Measurements from ENCODE around the gene RHCE.
"Not testable (repeated sequence)": the region's sequence is repeated elsewhere in the genome, so short reads cannot be mapped to it uniquely, and the experiment has no call there.

The RHCE gene

DNA sequence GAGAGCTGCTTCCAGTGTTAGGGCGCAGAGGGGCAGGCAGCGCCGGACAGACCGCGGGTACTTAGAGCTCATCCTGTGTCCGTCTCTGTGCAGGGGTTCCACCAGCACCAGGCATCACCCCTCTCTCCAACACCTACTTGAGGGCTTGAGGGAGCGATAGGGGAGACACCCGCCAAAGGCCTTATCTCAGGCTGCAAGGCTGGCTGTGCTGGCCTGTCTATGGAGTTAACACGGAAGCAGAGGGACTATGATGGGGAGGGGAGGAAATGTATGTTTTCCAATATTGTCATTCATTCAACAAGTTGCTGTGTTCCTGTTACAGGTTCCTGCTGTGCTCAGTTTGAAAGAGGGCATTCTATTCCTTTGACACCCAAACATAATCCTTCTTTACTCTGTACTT is at the start of gene RHCE:
TSS of gene RHCE (minus strand) at position 111 of the 400 bp plus-strand sequence. CDS start at position 72, 39 bp downstream.
- DNase-seq: not testable (repeated sequence)

DNA sequence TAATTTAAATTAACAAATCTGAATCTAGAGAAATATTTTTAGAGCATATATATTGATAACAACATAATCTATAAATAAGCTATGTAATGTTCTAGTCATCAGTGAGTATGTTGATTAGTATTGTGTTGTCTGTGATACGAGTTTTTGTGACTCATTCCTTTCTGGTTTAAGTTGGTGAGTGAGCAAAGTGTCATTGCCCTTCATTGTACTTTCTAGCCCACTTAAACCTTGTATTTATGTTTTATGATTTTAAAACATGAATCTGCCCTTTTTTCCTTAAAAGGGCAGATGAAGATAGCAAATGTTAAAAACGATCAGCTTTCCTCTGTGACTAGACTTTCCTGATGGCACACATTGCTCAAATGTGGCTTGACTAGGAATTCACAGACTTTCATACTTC is 48.6 kb upstream of the RHCE start:
- no peak for DNase-seq

DNA sequence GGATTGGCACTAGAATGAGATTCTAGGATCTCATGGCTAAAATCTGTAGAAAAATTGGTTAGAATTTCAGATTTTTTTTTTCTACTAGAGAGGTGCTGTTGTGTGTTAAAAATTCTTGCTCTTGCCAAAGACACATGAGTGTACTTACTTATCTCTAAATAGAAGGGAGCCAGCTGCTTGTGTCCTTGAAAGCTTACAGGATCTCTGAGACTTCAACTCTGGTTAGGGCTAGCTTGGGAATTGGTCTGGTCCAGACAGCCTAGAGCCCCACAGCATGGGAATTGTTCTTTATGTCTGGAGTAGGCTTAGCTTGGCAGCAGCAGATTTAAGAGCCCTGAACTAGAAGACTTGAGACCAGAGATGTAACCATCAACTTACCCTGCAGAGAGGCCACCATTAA is 47.4 kb upstream of the RHCE start:
- no peak for DNase-seq

DNA sequence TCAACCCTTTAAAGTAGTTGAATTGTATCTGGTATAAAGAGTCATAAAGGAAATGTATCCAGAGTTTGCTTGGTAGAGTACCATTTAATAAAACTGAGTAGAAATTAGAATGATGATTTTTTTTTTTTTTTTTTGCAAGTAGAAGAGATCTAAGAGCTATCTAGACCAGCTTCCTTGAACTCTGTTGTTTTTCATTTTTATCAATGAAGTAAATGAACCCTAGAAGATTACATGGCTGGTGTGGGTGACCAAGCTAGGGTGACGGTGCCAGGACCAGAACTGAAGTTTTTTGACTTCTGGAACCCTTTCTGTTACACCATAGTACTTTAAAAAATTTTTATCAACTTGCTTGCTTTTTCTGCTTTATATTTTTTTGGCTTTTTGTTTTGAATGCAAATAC is 47.0 kb upstream of the RHCE start:
- DNase-seq: no peak

DNA sequence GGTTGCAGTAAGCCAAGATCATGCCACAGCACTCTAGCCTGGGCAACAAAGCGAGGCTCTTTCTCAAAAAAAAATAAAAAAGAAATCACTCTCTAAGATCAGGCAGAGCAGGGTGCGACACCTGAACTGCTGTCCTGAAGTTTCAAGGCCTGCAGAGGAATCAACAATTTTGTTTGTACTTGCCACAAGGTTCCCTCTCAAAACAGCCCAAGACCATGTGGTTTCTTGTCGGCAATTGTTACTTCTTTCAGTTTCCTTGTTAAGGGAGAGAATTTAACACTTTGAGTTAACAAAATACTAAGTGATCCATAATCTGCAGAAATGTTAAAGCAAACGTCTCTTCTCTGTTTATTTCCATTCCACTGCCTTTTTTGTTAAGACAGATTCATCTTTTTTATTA is 46.6 kb upstream of the RHCE start:
- DNase-seq: no peak

DNA sequence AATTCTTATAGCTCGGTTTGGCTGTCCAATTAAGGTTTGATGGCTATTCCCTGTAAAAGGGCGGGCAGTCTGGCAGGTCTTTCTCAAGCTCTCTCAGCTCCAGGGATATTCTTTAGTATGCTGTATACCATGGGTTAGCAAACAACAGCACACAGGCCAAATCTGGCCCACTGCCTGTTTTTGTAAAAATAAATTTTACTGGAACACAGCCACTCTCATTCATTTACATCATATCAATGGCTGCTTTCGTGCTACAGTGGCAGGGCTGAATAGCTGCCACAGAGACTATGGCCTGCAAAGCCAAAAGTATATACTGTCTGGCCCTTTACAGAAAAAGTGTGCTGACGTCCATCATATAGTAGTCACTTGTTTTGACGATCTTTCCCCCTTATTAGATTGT is 42.1 kb upstream of the RHCE start:
- DNase-seq: no peak

DNA sequence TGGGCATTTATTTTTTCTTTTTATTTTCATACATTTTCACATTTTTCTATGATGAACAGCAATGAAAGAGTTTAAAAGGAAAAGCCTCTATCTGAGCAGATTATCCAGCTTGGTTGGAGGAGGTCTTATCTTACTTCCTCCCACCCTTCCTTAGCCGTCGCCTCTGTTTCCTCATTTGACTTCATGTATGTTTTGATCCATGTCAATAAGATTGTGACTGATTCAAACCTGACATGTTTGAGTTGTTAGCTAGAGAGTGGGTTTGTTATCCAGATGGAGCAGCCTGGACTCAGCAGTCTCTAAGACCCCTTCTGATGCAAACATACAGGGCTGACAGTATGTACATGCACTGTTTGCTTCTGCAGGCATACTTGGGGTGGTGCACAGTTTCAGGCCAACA is 41.2 kb upstream of the RHCE start:
- DNase-seq: no peak

DNA sequence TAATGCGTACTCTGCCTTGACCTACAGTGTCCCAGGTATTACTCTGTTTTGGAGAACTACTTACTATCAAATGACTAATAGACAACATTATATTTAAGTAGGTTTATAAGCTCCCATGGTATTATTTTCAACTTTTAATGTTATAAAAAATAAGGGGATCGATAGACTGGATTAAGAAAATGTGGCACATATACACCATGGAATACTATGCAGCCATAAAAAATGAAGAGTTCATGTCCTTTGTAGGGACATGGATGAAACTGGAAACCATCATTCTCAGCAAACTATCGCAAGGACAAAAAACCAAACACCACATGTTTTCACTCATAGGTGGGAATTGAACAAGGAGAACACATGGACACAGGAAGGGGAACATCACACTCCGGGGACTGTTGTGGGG is 40.2 kb upstream of the RHCE start:
- not testable (repeated sequence) for DNase-seq

DNA sequence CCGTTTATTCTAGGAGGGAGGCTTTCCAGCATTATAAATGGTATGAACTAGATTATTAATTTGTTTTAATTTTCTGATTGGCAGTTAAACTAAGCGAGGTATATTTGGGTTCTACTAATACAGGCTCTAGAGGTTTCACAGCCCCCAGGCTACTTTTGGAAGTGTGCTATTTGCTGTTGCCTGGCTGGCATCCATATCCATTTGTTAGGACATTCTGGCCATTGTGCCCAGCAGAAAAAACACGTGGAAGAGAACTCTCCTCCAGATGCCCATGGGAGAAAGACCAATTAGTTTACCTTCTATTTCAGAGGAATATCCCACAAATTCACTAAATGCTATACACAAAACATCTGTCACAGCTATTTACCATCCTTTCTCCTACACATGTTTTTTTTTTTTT is 39.4 kb upstream of the RHCE start:
- DNase-seq: no peak

DNA sequence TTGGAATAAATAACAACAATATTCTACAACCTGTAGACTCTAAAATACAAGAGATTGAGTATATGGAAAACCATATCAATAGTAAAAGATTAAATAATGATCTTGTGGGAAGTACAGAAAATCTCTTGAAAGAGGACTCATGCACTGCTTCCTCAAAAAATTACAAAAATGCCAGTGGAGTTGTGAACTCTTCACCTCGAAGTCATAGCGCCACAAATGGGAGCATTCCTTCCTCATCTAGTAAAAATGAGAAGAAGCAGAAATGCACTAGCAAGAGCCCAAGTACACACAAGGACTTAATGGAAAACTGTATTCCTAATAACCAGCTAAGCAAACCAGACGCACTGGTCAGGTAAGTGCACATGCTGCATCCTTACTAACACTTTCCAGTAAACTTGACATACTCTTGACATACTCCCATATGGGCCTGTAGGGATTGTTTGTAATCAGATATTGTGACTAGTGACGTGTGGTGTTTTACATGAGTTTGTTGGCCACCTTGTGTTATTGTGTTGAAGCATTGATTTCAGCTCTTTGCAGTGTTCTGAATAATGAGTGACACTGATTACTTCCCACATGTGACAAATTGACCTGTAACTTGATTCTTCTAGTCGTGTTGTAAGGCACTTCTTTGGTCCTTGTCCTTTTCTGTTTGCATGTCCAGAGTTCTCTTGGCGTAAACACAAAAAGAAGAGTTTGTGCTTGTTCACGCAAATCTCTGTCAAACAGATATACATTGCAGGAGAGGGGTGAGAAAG is 38.1 kb upstream of the RHCE start:
- DNase-seq: no peak

DNA sequence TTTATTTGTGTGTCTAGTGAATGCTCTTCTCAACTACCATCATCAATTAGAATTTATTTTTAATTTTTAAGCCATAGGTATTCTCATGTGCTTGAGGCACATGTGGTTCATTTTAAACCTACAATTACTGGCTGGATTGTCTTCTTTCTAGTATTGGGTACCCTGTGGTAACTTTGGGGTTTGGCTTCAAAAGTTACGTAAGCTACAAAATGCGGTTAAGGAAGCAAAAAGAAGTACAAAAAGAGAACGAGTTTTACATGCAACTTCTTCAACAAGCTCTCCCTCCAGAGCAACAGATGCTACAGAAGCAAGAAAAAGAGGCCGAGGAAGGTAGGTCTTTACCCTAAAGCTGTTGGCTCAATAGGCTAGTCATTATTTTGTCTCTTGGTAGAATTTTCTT is 35.9 kb upstream of the RHCE start:
- no peak for DNase-seq

DNA sequence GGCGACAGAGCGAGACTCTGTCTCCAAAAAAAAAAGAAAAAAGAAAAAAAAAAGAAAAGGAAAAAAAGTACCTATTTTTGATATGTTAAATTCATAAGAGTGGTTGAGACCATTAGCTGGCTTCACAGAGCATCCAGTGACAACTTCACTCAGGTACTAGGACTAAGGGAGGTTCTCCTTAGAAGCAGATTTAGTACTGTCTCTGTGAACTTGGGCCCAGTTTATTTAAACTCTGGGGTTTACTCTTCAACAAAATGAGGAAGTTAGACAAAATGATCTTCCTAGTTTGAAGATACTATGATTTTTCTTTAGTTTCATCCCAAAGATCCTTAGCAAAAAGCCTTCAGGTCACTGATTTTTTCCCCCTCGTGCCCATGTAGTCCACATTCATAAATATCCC is 31.3 kb upstream of the RHCE start:
- DNase-seq: no peak

DNA sequence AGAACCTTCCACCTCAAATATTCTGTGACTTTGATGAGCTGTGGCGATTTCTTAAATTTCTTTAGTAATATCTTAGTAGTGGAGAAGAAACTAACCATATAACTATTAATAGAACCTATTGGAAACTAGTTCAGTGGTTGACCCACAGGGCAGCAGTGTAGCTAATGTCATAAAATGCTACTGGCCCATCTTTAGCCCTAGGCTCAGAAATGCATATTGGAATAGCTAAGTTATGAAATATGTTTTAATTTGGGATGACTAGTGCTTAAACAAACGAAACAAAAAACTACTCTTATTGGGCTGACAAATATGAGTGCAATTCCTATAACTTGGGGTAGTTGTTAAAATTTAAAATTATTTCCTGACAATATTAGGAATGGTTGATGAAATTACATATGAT is 30.3 kb upstream of the RHCE start:
- DNase-seq: no peak

DNA sequence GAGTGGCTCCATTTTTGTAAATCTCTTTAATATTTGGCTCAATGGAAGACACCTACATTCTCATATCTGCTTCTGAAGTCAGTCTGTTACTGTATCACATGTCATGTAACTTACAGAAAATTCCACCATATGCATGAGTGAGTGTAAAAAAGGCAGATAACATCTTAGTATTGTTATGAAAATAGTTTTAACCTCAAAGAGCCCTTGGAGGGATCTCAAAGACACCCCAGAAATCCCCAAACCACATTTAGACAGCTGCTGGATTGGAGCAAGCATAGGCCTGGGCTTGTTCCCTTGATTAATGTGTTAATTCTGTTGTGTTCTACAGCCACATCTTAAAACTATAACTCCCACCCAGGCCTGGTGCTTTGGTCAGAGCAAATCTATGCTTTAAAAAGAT is 26.9 kb upstream of the RHCE start:
- no peak for DNase-seq

DNA sequence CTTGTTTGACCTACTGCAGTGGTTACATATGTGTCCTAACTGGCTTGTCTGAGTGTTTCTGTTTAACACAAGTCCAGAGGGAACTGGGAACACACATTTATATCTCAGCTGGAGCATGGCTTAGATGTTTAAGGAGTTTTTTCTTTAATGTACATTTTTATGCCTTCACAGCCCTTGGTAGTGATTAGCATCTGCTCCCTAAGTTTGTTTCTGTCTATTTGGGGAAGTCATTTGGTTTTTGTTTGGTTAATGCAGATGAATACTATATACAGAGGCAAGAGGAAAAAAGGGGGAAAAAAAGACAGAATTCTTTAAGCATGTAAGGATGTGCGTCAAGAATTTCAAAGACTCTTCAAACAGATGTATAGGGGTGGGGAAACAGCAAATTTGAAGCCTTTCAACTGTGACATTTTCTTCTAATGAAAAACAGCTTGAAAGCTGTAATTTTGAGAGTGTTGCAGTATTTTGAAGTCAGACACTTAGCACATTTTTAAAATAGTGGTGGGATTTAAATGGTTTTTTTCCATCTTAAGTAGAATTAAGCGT is 25.4 kb upstream of the RHCE start:
- no peak for DNase-seq

DNA sequence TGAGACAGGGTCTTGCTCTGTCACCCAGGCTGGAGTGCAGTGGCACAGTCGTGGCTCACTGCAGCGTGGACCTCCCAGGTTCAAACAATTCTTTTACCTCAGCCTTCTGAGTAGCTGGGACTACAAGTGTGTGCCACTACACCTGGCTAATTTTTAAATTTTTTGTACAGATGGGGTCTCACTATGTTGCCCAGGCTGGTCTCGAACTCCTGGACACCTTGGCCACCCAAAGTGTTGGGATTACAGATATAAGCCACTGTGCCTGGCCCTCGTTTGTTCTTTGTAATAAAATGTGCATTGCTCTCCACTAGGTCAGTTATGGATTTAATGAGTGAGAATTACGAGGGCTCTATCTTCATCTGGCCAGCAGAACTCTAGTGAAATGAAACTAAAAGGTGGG is 24.0 kb upstream of the RHCE start:
- DNase-seq: not testable (repeated sequence)

DNA sequence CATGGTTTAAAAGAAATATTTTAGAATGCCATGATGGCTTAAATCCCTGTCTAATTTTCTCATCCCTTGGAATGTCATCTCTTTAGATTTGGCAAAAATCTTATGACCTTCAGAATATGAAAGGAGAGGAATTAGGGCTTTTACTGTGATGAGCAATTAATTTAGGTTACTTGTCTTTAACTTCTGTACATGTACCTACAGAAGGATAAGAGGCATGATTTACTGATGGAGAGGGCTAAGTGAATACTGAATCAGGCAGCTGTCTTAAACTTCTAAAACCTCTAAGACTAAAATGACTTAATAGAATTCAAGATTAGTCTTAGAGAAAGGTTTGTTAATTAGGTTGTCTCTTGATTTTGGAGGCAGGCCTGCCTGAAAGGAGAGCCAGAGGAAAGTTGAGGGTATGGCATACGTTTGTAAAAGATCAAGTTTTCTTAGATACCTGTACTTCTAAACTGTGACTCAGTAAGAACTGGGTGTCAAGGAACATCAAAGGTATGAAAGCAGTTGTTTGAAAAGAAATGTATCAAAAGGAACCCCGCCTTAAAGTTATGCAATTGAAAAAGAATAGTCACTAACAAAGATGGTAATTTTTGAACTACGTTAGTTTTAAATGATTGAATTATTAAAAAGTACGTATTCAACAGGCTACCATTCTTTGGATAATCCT is 22.5 kb upstream of the RHCE start:
- DNase-seq: no peak

DNA sequence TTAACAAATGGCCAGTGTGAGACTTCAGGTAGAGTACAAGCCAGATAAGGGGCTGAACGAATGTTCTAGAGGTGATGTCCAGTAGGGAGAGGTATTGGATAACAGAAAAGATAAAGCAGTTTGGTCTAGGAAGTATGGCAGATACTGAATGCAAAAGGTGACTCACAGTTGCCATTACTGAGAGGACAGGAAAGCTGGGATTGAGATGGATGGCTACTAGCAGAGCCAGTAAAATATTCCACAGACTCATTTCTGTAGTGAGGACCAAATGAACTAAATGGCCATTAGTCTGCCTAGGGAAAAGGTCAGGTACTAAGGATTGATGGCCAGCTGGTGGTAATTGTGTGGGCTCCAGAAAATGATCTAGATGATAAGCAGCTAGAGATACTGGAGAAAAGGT is 21.6 kb upstream of the RHCE start:
- no peak for DNase-seq

DNA sequence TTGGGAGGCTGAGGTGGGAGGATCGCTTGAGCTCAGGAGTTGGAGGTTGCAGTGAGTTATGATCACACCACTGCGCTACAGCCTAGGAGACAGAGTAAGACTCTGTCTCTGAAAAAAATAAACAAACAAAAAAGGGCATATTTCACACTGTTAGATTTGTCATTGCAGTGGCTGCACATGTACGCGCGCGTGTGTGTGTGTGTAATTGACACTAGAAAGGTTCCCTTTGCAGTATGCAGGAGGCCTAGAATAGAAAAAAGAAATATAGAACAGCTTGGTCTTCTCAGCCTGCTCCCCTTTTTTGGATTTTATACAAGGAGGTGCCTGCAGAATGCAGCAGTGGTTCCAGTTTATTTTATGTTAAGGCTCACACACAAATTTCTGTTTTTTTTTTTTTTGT is 18.7 kb upstream of the RHCE start:
- DNase-seq: no peak

DNA sequence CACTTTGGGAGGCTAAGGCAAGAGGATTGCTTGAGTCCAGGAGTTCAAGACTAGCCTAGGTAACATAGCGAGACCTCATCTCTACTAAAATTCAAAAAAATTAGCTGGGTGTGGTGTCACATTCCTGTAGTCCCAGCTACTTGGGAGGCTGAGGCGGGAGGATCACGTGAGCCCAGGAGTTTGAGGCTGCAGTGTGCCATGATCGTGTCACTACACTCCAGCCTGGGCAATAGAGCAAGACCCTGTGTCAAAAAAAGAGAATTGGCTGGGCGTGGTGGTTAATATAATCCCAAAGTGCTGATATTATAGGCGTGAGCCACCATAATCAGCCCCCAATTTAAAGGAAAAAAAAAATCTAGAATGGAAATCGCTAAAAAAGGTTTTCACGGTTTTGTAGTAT is 17.0 kb upstream of the RHCE start:
- no peak for DNase-seq

DNA sequence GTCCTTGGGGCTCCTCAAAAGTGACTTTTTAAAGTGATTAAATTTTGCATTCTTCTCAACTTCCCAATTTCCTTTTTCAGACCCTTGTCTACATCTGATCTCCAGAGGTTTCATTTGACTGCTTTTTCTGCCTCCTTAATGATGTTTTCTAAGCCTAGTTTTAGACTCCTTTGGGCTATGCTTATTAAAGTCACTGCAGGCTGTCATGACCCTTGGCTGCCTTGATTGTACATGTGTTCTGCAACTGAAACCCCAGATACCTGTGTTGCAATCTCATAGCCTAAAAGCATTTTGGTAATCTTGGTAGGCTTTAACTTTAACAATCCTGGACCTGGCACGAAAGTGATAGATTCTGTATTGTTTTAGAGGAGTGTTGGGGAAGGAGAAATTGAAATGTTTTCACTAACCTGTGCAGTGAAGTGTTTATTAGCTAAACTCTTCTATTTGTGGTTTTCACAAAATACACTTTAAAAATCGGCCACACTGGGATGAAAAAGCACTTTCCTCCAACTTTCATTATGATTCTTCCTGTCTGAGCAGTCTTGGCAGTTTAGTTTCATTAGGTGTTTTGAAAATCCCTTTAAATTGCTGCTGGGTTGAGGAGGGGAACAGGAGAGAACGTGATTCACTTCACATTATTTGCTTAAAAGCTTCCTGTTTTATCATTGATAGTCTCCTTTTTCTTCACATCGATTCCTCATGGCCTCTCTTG is 14.9 kb upstream of the RHCE start:
- no peak for DNase-seq

DNA sequence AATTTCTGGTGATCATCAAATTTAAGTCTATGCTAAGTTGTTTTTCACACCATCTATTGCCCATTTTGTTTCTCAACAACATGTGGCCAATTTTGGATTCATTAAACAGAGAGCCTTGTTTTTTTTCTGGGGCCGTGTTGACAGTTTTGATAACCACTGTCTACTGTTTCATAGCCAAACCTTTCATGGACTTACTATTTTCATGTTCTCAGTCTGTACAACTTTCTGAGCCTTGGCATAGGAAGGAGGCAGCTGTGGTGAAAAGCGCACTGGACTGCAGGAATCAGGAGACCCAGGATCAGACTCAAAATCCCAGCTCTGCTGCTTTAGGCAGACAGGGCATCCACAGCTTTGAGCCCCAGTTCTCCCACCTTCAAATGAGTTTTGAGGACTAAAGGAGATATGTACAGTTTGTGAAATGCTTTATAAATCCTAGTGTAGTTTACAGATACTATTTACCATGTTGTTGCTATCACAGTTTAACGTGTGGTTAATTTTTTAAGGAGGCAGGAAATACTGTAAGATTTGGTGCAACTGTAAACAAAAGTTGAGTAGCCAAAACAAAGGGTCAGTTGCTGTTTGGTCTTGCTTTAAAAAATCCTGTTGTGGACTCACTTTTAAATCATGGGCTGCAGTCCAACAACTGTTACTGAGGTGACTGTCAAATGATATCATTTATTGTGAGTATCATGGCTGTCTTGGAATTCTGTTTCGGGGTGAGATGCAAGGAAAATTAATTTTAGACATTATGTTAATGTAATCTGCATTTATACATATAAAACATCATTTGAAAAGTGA is 13.0 kb upstream of the RHCE start:
- DNase-seq: no peak

DNA sequence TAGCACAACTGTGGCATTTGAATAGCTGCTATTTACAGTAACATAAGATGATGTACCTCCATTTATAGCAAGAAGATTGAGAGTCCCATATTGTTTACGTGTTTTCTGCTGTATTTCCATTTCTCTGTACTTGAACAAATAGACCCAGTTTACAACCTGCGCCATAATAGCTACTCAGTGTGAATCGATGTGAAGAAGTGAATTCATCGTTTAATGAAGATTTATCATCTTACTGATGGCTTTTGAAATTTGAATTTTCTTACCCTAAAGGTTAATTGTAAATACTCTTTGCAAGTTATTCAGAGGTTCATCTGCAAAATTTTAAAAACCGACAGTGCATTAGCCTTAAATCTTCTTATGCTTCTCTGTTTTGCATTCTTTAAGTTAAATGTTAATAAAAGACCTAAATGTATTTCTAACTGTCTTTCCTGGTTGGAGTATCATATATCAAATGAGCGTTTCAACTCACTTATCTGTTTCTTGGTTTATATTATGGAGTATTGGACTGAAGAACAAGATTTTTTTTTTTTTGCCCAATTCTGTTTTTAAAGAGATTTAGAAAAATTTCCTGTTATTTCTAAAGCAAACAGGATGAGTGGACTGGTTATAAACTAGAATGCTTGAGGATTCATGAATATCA is 12.2 kb upstream of the RHCE start:
- DNase-seq: no peak
